Neutrophil (primary cell): ENCODE measurements around the gene MEF2C.

Source experiments
- H3K27ac ChIP-seq: fragments of 200-600 bp; sonication (generic); 2 replicates; pipeline ENCODE4 v1.5.1; 2016; ENCODE audit warnings: mild to moderate bottlenecking, moderate library complexity
- H3K27me3 ChIP-seq: fragments of 200-600 bp; sonication (generic); 2 replicates; pipeline ENCODE4 v1.6.0; 2016; ENCODE audit warnings: mild to moderate bottlenecking
- H3K36me3 ChIP-seq: fragments of 200-600 bp; sonication (generic); 2 replicates; pipeline ENCODE4 v1.5.1; 2017
- H3K4me1 ChIP-seq, 2 experiments: fragments of 200-600 bp in 1 of 2; sonication (generic) in 1 of 2; 1 replicate in 1 of 2; 2 replicates in 1 of 2; pipeline versions ENCODE4 v1.5.1 to v1.6.1; 2013 to 2016; ENCODE audit warnings: low read depth in 1 of 2, low read length in 1 of 2, mild to moderate bottlenecking in 1 of 2, moderate library complexity in 1 of 2; ENCODE audit not compliant: control insufficient read depth in 1 of 2, insufficient read depth in 1 of 2
- H3K4me3 ChIP-seq, 2 experiments: fragments of 200-600 bp in 1 of 2; sonication (generic) in 1 of 2; 1 replicate in 1 of 2; 2 replicates in 1 of 2; pipeline ENCODE4 v1.5.1; 2013 to 2016; ENCODE audit warnings: low read depth in 1 of 2, low read length in 1 of 2, mild to moderate bottlenecking in 1 of 2, moderate library complexity in 1 of 2
- H3K9me3 ChIP-seq: fragments of 200-600 bp; sonication (generic); 2 replicates; pipeline ENCODE4 v1.5.1; 2016
- TF ChIP-seq, protein P1 (sequence below): fragments of 200-600 bp; sonication (generic); IDR thresholded peaks from 2 replicates; pipeline ENCODE4 v1.5.1; 2016; ENCODE audit warnings: antibody characterized with exemption

Gene MEF2C

GRCh38 chr5:88842784-88843183, 40.2 kb downstream of the MEF2C start:
- no peak overlapping the region for H3K27ac ChIP-seq
- H3K9me3 ChIP-seq, result no peaks in the 10 kb centered on the region

DNA sequence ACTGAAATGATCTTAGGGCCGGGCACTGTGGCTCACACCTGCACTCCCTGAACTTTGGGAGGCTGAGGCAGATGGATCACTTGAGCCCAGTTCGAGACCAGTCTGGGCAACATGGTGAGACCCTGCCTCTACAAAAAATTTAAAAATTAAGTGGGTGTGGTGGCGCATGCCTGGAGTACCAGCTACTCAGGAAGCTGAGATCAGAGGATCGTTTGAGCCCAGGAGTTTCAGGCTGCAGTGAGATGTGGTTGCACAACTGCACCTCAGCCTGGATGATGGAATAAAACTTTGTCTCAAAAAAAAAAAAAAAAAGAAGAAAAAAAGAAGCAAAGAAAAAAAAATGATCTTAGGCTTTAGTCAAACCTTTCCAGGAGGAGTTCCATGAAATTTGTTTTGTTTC, 41.8 kb downstream of the MEF2C start:
- Histone ChIP-seq H3K27me3 (no peaks in the 10 kb centered on the region), H3K4me3 (no peak overlapping the region), H3K27ac (no peak overlapping the region), H3K4me1 (no peaks in the 10 kb centered on the region), H3K9me3 (no peaks in the 10 kb centered on the region), H3K36me3 (no peaks in the 10 kb centered on the region)
- TF ChIP-seq, protein P1, sequence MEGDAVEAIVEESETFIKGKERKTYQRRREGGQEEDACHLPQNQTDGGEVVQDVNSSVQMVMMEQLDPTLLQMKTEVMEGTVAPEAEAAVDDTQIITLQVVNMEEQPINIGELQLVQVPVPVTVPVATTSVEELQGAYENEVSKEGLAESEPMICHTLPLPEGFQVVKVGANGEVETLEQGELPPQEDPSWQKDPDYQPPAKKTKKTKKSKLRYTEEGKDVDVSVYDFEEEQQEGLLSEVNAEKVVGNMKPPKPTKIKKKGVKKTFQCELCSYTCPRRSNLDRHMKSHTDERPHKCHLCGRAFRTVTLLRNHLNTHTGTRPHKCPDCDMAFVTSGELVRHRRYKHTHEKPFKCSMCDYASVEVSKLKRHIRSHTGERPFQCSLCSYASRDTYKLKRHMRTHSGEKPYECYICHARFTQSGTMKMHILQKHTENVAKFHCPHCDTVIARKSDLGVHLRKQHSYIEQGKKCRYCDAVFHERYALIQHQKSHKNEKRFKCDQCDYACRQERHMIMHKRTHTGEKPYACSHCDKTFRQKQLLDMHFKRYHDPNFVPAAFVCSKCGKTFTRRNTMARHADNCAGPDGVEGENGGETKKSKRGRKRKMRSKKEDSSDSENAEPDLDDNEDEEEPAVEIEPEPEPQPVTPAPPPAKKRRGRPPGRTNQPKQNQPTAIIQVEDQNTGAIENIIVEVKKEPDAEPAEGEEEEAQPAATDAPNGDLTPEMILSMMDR, result no peak

More at GRCh38 chr5:88842784-88843183, 40.2 kb downstream of the MEF2C start:
- Histone ChIP-seq H3K4me1 (no peaks in the 10 kb centered on the region), H3K36me3 (no peaks in the 10 kb centered on the region), H3K4me3 (no peak overlapping the region), H3K27me3 (no peaks in the 10 kb centered on the region)
- TF ChIP-seq, protein P1, result no peak

- Histone ChIP-seq H3K36me3 (no peaks in the 10 kb centered on the region), H3K9me3 (no peaks in the 10 kb centered on the region), H3K27me3 (no peaks in the 10 kb centered on the region), H3K4me3 (no peak overlapping the region), H3K27ac (no peak overlapping the region), H3K4me1 (no peaks in the 10 kb centered on the region)
- TF ChIP-seq, protein P1, result no peak
Measured at GRCh38 chr5:88840495-88840894, 42.5 kb downstream of the MEF2C start.

- Histone ChIP-seq H3K4me1 (no peaks in the 10 kb centered on the region), H3K27ac (no peak overlapping the region), H3K9me3 (no peaks in the 10 kb centered on the region), H3K4me3 (no peak overlapping the region), H3K36me3 (no peaks in the 10 kb centered on the region), H3K27me3 (no peaks in the 10 kb centered on the region)
- TF ChIP-seq, protein P1, result no peak
Measured at GRCh38 chr5:88839238-88839637, 43.7 kb downstream of the MEF2C start.

GRCh38 chr5:88838500-88838899, 44.5 kb downstream of the MEF2C start:
- no peak overlapping the region for H3K27ac ChIP-seq

More at GRCh38 chr5:88838500-88838899, 44.5 kb downstream of the MEF2C start:
- Histone ChIP-seq H3K9me3 (no peaks in the 10 kb centered on the region), H3K36me3 (no peaks in the 10 kb centered on the region), H3K4me3 (no peak overlapping the region), H3K27me3 (no peaks in the 10 kb centered on the region), H3K4me1 (no peaks in the 10 kb centered on the region)
- TF ChIP-seq, protein P1, result no peak
